Measurements from ENCODE around the gene ZNF197.
"Not testable (repeated sequence)": the region's sequence is repeated elsewhere in the genome, so short reads cannot be mapped to it uniquely, and the experiment has no call there.

Gene ZNF197

GRCh38 chr3:44624749-44625480 lies at the start of gene ZNF197:
Gene ZNF197 (plus strand): TSS chr3:44625036. CDS start chr3:44629155, 4,119 bp downstream.
- peak; percentile 86 for DNase-seq (ENCODE audit: low read depth)

GRCh38 chr3:44576613-44577012 lies 48.2 kb upstream of the ZNF197 start:
- no peak for DNase-seq (ENCODE audit: low read depth)

- DNase-seq (ENCODE audit: low read depth): not testable (repeated sequence)
Measured at GRCh38 chr3:44577354-44577952, 47.4 kb upstream of the ZNF197 start.

DNA sequence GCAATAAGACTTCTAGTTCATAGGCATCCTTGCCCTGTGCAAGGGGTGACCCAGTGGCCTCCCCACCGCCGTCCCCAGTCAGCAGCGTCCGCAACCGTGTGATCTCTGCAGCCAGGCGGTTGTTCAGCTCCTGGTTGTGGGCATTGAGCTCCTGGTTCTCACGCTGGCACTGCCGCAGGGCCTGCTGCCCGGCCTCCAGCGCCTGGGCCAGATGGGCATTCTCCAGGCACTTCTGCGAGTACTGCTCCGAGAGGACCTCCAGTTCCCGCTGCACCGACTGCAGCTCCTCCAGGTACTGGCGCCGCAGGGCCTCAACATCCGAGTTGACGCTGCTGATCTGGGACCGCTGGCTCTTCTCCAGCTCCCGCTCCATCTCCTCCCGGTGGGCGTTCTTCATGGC lies 46.5 kb upstream of the ZNF197 start:
- not testable (repeated sequence) for DNase-seq (ENCODE audit: low read depth)

GRCh38 chr3:44578924-44579515 lies 45.8 kb upstream of the ZNF197 start:
- not testable (repeated sequence) for DNase-seq (ENCODE audit: low read depth)

GRCh38 chr3:44579749-44580148 lies 45.1 kb upstream of the ZNF197 start:
- not testable (repeated sequence) for DNase-seq (ENCODE audit: low read depth)

- DNase-seq (ENCODE audit: low read depth): not testable (repeated sequence)
Measured at GRCh38 chr3:44580971-44581370, 43.9 kb upstream of the ZNF197 start.

GRCh38 chr3:44584646-44585501 lies 40.0 kb upstream of the ZNF197 start, which contains the start of gene ZNF660:
Gene ZNF660 (plus strand): TSS chr3:44584964. CDS start chr3:44594194, 9,230 bp downstream.
- peak; percentile 44 for DNase-seq (ENCODE audit: low read depth)

- DNase-seq (ENCODE audit: low read depth): no peak
Measured at GRCh38 chr3:44596621-44597020, 28.2 kb upstream of the ZNF197 start.

DNA sequence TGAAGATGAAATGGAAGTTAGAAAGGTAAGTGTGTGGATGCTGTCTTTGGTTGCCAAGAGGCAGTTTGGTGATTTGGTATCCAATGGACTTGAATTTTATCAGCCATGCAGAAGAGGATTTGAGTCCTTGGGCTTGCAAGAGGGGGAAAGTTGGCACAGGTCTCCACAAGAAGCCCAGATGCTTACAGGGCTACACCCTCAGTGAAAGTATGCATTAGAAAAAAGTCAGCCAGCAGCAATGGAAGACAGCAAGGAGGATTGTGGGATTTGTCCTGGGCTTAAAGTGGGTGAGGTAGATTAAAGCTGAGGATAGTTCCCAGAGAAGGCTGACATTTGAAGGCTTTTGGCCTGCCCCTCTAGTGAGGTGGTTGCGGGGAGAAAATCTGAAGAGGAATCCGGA lies 23.1 kb upstream of the ZNF197 start:
- DNase-seq (ENCODE audit: low read depth): no peak

DNA sequence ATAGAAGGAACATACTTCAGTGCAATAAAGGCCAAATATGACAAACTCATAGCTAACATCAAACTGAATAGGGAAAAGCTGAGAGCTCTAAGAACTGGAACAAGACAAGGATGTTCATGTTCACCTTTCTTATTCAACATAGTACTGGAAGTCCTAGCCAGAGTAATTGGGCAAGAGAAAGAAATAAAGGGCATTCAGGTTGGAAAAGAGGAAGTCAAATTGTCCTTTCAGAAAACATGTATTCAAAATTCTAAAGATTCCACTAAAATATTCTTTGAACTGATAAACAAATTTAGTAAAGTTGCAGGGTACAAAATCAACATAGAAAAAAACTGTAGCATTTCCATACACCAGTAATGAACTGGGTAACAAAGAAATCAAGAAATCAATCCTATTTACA lies 12.2 kb upstream of the ZNF197 start:
- DNase-seq (ENCODE audit: low read depth): no peak

DNA sequence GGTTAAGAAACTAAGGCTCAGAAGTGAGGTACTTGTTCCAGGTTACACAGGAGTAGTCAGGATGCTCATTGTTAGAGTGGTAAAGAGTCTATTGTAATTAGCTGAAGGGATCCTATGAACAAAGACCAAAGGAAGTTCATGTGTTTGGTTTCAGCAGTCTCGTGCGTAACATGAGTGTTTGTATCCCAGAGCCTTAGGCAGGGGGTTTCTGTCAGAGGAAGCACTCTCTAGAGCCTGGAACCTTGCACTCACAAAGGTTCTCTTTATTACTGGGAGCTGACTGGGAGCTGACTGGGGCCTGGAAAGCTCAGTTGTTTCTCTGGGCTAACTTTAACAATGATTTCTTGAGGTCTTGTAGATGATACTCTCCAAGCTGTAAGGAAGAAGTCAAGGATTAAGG lies 3.9 kb downstream of the ZNF197 start:
- DNase-seq (ENCODE audit: low read depth): no peak

DNA sequence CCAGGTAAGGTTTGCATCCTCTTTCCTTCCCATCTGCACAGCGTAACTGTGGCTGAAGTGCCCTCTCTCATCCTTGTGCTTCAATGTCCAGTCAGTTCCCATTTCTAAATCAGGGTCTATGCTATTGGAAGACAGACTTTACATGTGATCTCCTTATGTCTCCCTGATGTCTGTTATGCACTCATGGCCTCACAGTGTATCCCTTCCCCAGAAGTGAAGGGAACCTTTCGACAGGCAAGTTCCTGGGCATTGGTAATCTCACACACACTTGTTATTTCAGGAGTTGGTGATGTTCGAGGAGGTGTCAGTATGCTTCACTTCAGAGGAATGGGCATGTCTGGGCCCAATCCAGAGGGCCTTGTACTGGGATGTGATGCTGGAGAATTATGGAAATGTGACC lies 7.4 kb downstream of the ZNF197 start:
- no peak for DNase-seq (ENCODE audit: low read depth)

- DNase-seq (ENCODE audit: low read depth): no peak
Measured at GRCh38 chr3:44642337-44642736, 17.5 kb downstream of the ZNF197 start.

DNA sequence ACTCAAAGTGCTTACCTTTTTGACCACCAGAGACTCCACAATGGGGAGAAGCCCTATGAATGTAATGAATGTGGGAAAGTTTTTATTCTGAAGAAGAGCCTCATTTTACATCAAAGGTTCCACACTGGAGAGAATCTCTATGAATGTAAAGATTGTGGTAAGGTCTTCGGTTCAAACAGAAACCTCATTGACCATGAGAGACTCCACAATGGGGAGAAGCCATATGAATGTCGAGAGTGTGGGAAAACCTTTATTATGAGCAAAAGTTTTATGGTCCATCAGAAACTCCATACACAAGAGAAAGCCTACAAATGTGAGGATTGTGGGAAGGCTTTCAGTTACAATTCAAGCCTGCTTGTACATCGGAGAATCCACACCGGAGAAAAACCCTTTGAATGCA lies 18.2 kb downstream of the ZNF197 start:
- DNase-seq (ENCODE audit: low read depth): no peak

- no peak for DNase-seq (ENCODE audit: low read depth)
Measured at GRCh38 chr3:44647771-44648170, 22.9 kb downstream of the ZNF197 start.

GRCh38 chr3:44648564-44649229 lies 23.9 kb downstream of the ZNF197 start, which contains the start of gene ZNF35:
Gene ZNF35 (plus strand): TSS chr3:44648732. CDS start chr3:44651068, 2,336 bp downstream.
- DNase-seq (ENCODE audit: low read depth): peak; percentile 83

DNA sequence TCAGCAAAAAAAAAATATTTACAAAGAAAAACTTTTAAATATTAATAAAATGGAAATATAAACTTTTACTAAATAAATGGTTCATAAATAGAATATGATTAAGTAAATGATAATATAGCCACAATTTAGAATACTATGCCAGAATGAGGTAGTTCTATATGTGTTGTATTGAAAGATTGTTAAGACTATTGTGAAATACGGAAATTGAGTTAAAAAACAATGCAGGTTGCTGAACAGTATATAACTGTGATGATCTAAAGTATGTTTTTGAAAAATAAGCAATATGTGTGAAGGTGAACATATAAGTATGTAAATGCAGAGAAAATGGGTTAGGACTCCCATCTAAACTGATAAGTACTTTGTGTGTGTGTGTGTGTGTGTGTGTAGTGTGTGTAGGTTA lies 24.9 kb downstream of the ZNF197 start:
- no peak for DNase-seq (ENCODE audit: low read depth)

DNA sequence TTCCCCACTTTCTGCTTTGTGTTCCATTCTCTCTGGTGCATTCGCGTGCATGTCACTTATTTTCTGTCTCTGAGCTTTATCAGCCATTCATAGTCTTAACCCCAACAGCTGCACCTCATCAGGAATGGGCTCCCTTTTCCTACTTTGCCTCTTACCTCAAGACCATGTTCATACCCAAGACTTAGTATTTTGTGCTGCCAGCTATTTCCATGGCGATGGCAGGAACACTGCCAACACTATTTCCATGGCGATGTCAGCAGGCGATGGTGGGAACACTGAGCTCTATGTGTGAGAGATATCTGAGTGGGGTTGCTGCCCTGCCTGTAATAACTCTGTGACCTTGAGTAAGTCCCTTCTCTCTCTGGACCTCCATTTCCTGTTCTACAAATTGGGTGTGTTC lies 29.2 kb downstream of the ZNF197 start:
- DNase-seq (ENCODE audit: low read depth): no peak

DNA sequence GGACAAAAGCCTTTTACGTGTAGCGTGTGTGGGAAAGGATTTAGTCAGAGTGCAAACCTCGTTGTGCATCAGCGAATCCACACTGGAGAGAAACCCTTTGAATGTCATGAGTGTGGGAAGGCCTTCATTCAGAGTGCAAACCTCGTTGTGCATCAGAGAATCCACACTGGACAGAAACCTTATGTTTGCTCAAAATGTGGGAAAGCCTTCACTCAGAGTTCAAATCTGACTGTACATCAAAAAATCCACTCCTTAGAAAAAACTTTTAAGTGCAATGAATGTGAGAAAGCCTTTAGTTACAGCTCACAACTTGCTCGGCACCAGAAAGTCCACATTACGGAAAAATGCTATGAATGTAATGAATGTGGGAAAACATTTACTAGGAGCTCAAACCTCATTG lies 34.2 kb downstream of the ZNF197 start:
- DNase-seq (ENCODE audit: low read depth): no peak

GRCh38 chr3:44659434-44659833 lies 34.6 kb downstream of the ZNF197 start:
- DNase-seq (ENCODE audit: low read depth): no peak

GRCh38 chr3:44661189-44661588 lies 36.4 kb downstream of the ZNF197 start:
- no peak for DNase-seq (ENCODE audit: low read depth)

Measured in stromal cell of bone marrow (primary cell).